HG03039 (cell line): ENCODE results near the gene MAP2K7.
"Not testable (repeated sequence)": the region's sequence is repeated elsewhere in the genome, so short reads cannot be mapped to it uniquely, and the experiment has no call there.

ENCODE experiments used
- ATAC-seq: cut with Tn5 transposase; IDR thresholded peaks from one replicate; pipeline ENCODE4 v1.9.1; 2021; ENCODE audit warnings: mild to moderate bottlenecking, moderate library complexity; ENCODE audit not compliant: unreplicated experiment

The MAP2K7 gene

DNA sequence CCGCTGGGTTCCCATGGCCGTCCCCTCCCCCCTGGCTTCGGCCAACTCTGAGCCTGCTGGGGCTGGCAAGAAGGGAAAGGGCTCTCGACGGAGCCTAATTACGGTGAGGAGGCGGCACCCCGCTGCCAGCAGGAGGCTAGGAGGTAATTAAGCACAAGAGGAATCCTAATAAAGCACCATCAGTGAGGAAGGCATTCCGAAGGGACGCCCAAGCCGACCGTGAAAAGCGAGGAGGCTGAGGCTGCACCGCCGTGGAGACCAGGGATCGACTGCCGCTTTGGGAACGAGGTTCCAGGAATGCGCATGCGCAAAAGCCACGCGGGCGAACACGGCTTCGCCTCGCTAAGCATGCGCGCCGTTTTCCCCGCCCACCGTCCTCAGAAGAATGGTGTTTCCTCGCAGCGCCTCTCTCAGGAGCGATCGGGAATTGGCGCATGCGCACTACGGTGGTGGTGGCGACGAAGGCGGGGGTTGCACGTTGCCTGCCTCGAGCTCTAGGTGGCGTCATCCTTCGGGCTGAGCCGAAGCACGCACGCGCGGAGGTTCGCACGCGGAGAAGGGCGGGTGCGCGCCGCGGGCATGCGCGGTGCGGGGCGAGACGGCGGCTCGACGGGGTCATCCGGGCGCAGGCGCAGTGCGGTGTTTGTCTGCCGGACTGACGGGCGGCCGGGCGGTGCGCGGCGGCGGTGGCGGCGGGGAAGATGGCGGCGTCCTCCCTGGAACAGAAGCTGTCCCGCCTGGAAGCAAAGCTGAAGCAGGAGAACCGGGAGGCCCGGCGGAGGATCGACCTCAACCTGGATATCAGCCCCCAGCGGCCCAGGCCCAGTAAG lies at the start of gene MAP2K7:
Gene MAP2K7 (plus strand): TSS at position 634 of the 830 bp plus-strand sequence. CDS start 68 bp downstream, at position 702.
- ATAC-seq = peak; percentile 83

DNA sequence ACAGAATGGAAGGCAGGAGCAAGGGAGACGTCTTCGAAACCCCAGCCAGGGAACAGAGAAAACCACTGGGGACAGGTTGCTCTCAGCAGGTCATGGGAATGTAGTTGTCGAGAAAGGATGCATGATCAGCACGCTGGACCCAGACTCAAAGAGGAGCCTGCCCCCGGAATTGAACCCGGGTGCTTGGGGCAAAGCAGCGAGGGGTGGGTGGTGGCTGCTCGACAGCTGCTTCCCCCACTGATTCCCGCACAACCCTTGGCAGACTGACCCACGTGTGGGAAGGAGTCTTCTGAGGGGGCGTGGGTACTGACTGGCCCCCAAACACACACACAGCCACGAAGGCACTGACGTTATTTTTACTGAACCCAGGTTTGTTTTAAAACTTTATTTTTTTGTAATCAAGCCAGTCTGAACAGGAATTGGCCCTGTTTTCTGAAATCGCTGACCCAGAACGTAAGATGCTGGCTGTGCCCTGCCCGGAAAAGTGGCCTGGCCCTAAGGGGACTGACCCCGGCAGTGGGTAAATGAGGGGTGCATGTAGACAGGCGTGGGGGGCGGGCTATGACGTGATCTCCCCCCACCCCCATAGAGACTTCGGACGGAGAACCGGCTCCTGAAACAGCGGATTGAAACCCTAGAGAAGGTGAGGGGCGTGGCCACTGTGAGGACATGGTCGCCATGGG lies 48.1 kb upstream of the MAP2K7 start:
- no peak for ATAC-seq

DNA sequence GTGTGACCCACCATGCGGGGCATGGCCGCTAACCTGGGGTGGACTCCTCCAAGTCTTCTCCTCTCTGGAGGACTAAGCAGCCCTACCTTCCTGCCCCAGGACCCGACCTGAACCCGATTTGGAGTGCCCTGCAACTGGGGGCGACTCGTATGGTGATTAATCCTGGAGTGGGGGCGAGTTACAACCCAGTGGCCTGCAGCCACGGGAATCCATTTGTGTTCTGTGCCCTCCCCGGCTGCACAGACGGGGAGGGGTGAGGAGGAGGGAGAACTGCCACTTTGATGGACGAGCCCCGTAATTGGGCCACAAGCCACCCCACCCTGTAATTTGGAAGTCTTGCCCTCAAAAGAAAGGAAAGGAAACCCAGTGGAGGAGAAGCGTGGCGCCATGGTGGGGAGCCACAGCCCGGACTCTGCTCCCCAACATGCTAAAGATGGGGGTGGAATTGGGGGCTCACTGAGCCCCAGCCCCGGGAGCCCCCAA lies 47.5 kb upstream of the MAP2K7 start:
- ATAC-seq = no peak

DNA sequence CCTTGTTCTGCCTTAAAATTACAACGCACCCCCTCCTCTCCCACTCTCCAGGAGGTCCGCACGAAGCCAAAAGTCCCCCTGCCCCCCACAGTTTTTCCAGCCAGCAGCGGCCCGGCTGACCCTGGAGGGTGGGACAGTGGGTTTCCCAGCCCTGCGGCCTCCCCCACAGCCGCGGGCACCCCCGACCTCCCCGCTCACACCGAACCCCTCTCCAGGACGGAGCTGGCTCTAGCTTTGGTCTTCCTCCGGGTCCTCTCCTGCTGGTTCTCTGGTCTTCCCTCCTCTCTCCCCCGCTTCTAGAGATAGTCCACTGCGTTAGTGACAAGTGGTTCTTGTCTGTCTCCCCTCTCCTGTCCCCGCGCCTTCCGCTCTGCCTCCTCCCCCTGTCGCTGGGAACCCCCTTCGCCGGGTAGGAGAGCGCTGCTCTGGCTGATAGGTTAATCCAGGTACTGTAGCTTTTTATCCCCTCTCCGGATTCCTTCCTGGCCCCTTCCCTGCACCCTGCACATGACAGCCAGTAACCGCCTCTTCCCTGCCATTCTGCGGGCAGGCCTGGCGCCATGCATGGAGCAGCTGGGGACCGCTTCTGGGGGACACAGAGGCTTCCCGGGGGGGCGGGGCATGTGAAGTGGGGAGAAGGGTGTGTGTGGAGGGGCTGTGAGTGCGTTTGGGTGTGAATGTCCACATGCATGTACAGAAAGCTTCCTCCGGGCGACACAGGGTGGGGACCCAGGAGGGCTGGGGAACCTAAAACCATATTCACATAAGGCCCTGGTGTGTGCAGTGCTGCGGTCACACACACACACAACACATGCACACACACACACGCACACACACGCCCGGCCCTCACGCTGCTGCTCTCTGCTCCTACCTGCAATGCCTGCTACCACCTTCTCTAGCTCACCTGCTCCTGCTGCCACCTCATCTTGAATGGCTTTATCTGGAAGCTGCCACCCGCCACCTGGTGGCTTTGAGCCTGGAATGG lies 46.7 kb upstream of the MAP2K7 start:
- no peak for ATAC-seq

DNA sequence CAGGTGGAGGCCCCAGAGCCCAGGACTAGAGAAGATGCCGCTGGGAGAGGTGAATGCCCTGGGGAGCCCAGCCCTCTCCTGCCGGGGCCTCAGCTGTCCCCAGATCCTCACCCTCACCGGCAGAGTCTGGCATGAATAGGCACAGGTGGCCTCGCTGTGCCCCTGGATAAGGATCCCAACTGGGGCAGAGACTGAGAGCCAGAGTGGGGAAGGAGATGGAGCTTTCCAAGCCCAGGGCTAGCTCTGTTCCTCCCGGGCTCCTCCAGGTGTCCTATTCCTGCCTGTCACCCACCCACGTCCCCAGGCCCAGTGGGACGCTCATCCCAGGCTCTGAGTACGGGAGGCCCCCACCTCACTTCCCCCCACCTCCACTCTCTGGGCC lies 46.0 kb upstream of the MAP2K7 start:
- no peak for ATAC-seq

DNA sequence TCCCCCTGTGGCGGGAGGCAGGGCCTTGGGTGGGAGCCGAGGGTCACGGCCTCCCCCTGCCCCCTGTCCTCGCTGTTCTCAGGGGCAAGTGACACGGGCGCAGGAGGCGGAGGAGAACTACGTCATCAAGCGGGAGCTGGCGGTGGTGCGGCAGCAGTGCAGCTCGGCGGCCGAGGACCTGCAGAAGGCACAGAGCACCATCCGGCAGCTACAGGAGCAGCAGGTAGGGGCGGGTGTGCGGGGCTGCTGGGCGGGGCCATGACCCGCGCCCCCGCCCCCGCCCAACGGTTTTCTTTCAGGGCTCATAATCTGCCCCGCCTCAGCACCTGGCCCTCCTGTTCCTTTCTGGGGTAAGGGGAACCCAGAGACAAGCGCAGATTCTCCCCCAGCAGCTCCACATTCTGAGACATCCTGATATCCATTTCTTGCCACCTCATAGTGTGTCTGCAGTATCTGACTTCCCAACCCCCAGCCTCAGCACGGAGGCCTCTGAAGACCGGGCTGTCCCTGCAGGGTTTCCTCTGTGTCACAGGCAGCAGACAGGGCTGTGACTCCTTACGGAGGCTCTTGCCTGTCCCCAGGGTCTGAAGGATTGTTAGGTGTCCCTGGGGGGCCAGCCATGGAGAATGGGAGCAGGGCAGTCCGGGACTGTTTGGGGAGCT lies 45.4 kb upstream of the MAP2K7 start:
- no peak for ATAC-seq

DNA sequence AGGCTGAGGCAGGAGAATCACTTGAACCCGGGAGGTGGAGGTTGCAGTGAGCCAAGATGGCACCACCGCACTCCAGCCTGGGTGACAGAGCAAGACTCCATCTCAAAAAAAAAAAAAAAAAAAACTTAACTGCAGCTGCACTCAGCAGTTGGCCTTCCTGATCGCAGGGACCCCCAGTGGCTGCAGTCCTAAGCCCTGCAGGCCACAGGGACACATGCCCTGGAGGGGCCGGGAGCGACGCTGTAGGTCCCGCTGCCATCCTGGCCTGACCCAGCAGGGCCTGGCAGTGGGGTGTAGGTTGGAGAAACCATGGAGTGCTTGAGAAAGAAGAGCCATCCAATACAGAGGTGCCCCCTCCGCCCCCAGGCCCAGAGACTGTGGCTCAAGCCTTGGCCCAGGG lies 44.6 kb upstream of the MAP2K7 start:
- ATAC-seq = not testable (repeated sequence)

DNA sequence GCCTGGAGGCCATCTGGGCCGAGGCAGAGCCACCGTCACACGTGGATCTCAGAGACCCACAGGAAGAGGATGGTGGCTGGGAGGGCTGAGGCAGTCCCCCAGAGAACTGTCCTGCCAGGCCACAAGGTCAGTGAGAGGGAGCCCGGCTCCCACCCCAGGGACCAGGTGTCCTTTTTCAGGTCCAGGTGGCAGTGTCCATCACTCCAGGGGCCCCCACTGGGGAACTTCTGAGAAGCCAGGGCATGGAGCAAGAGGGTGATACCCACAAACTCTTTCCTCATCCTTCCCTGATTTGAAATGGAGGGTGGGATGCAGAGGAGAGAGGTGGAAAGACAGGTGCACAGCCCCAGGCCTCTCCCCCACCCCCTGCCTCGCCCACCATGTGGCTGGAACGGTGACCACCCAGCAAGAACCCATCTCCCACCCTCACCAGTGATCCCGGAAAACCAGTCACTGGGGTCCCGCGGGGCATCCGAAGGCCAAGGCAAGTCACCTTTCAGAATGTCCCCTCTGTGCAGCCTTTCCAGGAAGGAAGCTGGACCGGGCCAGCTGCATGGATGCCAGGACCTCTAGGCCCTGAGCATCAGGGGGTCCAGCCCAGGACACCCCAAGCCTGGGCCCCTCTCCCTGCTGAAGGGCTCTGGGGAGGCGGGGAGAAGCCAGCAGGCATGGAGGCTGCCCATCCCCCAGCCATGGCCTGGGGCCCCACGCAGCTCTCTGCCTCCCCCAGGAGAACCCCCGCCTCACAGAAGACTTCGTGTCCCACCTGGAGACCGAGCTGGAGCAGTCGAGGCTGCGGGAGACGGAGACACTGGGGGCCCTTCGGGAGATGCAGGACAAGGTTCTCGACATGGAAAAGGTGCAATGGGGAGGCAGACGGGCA lies 43.6 kb upstream of the MAP2K7 start:
- ATAC-seq = no peak

DNA sequence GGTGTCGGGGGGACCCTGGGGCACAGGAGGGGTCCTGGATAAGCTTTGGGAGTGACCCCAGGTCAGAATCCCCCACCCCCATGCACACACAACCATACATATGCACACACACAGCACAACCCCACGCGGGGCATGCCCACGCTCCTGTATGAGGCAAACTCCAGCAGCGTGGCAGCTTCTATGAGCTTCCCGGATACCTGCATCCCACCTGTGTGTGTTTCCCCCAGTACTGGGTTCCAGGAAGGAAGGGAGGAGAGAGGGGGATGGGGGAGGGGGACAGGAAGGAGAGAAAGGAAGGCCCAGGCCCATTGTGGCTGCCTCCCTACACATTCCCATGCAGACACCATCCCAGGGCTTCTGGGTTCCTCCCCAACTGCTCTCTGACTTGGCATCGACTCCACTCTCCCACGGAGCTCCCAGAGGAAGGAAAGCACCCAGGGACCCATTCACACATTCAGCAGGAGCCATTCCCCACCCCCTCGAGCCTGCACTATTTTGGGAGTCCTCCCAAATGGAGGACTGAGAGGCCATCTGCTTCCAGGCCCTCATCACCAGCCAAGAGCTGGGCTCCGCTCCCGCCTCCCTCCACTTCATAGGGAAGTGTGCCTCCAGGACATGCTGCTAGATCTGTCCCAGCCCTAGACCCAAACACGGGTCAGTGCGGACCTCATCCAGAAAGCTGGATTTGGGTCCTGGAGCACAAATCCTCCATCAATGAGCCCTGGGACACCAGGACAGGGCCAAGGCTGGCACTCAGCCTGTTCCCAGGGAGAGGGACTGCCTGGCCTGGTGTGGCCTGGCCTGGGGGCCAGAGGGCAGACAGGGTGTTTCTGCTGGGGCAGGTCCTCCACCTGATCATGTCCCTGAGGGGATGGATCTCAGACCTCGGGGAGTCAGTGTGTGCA lies 42.7 kb upstream of the MAP2K7 start:
- no peak for ATAC-seq

DNA sequence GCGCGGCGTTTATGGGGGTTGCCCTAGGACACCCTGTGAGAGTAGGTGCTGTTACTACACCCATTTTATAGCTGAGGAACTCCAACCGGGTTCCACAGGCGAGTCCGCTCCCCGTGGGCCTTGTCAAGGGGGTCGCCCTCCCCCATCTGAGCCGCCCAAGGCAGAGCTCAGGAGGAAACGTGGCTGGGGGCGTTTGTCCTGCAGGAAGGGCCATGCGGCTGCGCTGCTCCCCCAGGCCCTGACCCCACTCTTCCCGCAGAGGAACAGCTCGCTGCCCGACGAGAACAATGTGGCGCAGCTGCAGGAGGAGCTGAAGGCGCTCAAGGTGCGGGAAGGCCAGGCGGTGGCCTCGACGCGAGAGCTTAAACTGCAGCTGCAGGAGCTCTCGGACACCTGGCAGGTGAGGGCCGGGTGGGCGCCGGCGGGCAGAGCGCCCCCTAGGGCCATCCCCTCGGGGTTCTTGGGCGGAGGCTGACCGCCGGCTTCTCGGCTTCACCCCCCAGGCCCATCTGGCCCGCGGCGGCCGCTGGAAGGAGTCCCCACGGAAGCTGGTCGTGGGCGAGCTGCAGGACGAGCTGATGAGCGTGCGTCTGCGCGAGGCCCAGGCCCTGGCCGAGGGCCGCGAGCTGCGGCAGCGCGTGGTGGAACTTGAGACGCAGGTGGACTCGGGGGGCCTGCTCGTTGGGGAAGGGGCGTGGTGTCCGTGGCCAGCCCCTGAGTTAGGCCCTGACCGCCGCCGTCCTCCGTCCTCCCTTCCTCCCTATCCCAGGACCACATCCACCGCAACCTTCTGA lies 41.9 kb upstream of the MAP2K7 start:
- ATAC-seq = no peak

DNA sequence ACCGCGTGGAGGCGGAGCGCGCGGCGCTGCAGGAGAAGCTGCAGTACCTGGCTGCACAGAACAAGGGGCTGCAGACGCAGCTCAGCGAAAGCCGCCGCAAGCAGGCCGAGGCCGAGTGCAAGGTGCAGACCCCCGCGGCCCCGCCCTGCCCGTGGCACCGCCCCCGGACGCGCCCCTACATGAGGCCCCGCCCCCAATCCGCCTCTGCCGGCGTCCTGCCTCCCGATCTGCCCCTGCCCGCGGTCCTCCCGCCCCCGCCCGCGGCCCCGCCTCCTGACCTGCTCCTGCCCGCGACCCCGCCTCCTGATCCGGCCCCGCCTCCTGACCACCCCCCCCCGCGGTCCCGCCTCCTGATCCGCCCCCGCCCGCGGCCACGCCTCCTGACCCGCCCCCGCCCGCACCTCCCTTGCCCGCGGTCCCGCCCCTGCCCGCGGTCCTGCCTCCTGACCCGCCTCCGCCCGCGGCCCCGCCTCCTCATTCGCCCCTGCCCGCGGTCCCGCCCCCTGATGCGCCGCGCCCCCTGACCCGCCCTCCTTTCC lies 41.2 kb upstream of the MAP2K7 start:
- no peak for ATAC-seq

DNA sequence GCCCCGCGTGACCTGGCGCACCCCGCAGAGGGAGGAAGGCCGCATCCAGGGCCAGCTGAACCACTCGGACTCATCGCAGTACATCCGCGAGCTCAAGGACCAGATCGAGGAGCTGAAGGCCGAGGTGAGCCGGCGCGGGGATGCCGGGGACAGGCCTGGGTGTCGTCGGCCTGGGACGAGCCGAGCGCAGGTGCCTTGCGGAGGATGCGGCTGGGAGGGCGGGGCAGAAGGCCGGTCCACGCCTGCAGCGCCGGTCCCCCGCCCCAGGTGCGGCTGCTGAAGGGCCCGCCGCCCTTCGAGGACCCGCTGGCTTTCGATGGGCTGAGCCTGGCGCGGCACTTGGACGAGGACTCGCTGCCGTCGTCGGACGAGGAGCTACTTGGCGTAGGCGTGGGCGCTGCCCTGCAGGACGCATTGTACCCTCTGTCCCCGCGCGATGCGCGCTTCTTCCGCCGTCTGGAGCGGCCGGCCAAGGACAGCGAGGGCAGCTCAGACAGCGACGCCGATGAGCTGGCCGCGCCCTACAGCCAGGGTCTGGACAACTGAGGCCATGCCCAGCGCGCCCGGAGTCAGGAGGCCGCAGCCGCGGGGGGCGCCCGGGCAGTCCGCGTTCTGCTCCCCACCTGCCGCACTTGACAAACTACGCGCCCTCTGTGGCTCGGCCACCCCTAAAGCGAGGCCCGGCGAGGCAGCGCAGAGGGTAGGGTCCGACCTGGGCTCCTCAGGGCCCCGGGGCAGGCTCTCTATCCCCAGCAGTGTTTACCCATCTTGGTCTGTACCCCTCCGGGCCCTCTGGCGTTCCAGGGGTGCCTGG lies 40.3 kb upstream of the MAP2K7 start:
- ATAC-seq = no peak

DNA sequence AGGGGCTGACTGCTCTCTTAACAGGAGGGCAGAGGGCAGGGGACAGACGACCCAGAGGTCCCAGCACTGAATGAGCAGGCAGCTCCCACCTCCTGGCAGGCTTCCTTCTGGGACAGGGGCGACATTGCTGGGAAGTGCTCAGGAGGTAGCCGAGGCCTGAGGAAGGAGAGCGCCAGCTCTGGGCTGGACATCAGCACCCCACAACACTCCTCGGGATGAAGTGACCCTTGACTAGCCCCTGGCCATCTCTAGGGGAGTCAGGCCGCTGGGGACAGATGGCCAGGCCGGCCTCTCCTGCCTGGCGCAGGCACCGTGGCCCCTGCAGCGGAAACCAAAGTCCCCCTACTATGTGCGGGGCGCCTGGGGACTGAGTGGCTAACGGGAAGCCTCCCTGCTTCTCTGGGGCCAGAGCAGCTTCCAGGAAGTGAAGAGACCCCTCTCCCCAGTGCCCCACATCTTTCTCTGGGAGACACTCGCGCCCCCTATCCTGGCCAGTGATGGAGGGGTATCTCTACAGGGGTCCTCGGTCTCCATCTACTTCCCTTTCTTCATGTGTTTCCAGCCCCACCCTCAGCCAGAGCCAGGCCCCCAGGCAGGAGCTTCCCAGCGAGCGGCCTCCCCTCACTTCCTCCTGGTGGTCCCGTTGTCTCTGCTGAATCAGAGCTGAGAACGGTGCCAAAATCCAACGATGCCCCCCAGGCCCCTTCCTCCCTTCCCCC lies 39.5 kb upstream of the MAP2K7 start:
- ATAC-seq = no peak

DNA sequence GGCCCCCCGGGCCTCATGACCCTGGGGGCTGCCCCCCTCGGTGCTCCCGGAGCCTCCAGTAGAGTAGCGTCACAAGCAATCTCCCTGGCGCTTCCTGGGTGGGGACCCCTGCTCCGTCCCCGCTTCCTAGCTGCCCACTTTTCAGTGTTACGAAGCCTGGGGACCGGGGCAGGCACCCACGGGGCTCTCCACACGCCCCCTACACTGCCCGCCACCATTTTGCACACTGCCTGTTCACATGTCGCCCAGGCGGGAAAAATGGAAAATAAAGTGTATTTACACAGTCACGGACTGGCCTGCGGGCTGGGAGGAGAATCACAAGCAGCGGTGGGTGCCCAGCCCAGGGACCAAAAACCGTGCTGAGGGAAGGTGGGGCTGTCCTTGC lies 39.0 kb upstream of the MAP2K7 start:
- ATAC-seq = no peak

DNA sequence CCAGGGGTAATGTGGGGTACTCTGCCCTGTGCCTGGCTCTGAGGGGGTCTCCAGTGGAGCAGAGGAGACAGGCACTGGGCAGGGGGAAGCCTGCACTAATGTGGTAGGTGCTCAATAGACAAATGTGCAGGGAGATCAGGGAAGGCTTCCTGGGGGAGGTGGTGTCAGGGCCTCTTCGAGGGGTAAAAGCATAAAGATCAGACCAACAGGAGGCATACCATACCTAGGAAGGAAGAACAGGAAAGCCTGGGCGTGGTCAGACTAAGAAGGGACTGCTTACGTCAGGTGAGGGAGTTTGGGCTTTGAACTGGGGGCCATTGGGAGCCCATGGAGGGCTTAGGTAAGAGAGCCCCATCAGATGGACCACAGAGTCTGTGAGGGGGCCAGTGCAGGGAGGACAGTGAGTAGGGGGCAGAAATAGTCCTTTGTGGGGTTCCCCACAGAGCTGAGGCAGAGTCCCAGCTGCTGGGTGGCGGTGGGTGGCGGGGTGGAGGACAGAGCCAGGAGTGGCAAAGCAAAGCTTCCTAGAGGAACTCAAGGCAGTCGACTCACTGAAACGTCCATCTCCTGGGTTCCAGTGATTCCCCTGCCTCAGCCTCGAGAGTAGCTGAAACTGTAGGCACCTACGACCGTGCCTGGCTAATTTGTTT lies 38.3 kb upstream of the MAP2K7 start:
- ATAC-seq = no peak
